Neural cell (in vitro differentiated cells): ENCODE results near the gene DENND4C.
"Not testable (repeated sequence)": the region's sequence is repeated elsewhere in the genome, so short reads cannot be mapped to it uniquely, and the experiment has no call there.

Experiments
- EZH2 ChIP-seq: fragments of 200-600, 300-800 bp; shearing (Covaris generic), sonication (generic); IDR thresholded peaks from 2 replicates; pipeline ENCODE4 v1.6.1; 2014; ENCODE audit warnings: antibody characterized with exemption, low read length, borderline replicate concordance, mild to moderate bottlenecking; ENCODE audit not compliant: insufficient read depth, poor library complexity, severe bottlenecking
- MXI1 ChIP-seq: fragments of 450-650 bp; conservative IDR thresholded peaks from 2 replicates; pipeline ENCODE4 v1.6.1; 2014; ENCODE audit warnings: antibody characterized with exemption, mild to moderate bottlenecking; ENCODE audit not compliant: poor library complexity, severe bottlenecking

- not testable (repeated sequence) for TF ChIP-seq MXI1, EZH2
These were observed 183.0 kb downstream of the DENND4C start for GRCh38 chr9:19413456-19413855.
